Activated CD8-positive, alpha-beta memory T cell treated with anti-CD3 and anti-CD28 coated beads for 24 hours (primary cell): Measurements from ENCODE around the gene ADGRV1.
"Not testable (repeated sequence)": the region's sequence is repeated elsewhere in the genome, so short reads cannot be mapped to it uniquely, and the experiment has no call there.

Source experiments
- DNase-seq: peaks from one replicate; pipeline ENCODE4 v3.0.0-alpha.2; 2020

Gene ADGRV1

DNA sequence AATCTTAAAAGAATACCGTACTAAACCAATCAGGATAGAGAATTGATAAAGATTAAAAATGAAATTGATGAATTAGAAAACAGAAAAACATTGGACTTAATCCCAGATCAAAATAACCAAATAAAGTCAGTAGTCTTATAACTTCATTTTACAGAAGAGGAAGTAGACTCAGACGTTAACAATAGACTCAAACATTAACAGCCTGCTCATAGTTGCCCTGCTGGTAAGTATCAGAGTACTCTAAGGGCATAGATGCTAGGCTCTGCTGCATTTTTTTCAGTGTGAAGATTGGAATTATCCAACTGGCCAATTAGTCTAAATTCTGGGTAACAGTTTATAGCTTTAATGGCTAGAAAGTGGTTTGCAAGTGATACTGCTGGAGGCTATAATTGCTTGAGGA is 42.9 kb downstream of the ADGRV1 start:
- DNase-seq, result no peak

DNA sequence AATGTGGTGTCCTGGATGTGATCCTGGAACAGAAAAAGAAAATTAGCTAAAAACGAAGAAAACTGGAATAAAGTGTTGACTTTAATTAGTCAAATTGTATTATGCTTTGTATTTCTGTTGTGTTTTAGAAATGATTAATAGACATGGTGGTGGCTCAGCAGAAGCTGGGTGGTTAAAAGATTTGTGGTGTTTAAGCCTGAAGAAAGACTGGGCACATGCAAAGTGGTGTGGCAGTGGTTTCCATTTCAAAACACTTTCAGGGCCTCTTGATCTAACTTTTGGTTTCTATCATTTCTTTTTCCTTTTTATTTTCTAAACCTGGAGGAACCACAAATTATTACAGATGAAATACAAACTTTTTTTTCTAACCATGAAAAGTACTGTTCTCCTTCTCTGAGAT is 44.1 kb downstream of the ADGRV1 start:
- no peak for DNase-seq

DNA sequence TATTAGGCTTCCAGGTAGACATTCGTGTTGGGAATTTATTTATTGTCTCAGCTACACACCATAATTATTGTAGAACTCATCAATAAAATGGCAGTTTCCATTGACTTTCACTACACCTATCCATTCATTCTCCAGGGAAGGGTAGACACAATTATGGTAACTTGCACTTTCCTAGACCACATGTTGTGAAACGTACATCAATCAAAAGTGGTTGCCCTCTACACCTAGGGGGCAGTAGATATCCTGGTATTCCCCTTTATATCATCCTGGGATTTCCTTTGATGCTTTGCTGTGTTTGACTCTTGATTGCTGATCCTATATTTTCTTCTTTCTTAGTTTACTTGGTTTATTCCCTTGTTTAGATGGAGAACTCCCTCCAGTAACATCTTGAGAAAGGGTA is 47.9 kb downstream of the ADGRV1 start:
- DNase-seq, result no peak

DNA sequence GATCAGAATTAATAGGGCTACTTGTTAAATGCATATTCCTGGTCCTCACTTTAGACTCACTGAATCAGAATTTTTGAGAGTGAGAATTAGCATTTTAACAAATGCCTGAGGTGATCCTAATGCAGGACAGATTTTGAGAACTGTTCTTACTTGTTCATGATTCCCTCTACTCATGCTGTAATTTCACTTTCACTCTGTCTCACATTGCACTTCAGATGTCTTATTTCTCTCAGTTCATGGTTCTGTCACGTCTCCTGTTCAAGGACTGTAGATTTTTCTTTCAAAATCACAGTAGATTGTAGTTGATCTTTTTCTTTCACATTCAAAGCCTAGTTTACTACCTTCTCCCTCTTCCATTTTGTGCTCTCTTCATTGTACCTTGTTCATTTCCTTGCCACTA is 54.3 kb downstream of the ADGRV1 start:
- no peak for DNase-seq

DNA sequence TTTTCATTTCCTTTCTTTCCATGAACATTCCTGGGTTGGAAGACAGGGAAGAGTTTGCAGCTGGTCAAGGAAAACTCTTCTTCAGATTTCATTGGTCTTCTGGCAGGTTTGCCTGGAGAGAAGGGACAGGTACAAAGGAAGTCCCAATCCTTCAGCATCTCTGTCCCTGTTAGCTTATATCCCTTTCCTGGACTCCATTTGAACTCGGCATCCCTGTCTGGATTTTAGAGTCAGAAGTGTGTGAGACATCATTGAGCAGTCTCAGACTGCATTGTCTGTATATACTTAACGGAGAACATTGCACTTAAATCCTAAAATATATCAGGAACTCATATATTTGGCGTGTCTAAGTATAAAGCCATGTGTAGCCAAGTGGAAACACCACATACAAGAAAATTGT is 54.9 kb downstream of the ADGRV1 start:
- no peak for DNase-seq

DNA sequence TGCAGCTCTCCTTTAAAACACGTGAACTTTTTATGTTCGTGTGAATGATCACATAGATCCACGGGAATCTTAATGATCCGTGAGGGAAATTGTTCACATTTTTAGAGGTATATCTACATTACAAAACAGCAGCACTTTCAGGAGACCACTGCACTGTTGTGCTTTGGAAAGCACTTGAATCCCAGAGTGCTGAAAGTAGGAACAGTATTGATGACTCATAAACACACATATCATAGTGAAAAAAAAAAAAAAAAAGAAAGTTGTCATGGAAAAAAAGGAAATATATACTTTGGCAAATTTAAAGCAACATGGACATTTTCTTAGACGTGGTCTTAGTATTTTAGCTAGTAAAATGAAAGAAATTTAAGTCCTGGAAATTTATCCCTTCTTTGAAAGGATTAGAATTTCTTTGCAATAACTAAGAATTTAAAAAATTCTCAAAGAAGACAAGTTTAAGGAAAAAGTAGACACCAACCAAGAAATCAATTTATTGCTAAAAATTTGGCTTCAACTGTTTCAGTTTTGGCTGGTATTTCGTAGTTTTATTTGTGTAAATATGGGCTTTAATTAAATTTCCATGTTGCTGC is 55.4 kb downstream of the ADGRV1 start:
- DNase-seq, result no peak

DNA sequence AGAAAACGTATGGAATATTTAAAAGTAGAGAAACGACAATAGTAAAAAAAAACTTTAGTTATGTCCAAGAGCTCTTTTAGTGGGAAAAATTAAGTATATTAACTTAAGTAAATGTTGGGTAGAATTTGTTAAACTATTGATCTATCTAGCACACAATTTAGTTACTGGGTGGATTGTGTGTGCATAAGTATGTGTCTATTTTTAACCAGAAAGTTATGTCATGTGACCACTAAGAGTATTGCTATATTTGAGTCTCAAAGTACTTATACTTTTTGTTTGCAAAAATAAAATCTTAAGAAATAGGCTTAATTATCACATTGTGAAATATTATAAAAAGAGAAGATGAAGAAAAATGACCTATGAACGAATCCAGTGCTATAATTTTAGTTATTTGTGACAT is 56.8 kb downstream of the ADGRV1 start:
- no peak for DNase-seq

DNA sequence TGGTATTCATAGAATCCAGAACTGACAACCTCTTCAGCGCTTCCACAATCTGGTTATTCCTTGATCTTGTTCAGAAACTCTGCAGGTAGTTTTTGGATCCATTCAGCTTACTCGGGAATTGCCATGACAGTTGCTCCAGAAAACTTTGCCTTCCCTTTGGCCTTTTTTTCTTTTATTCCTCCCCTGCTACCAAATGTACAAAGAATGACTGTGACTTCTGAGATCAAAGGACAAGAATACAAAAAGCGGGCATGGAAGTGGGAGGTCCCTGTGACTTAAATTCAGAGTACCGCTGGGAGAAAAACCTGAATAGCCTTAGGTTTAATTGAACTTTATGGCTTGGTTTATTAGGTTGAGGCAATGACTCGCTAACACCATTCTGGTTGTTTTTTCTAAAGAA is 59.5 kb downstream of the ADGRV1 start:
- no peak for DNase-seq

DNA sequence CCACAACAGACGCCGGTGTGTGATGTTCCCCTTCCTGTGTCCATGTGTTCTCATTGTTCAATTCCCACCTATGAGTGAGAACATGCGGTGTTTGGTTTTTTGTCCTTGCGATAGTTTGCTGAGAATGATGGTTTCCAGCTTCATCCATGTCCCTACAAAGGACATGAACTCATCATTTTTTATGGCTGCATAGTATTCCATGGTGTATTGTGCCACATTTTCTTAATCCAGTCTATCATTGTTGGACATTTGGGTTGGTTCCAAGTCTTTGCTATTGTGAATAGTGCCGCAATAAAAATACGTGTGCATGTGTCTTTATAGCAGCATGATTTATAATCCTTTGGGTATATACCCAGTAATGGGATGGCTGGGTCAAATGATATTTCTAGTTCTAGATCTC is 61.2 kb downstream of the ADGRV1 start:
- DNase-seq, result not testable (repeated sequence)

DNA sequence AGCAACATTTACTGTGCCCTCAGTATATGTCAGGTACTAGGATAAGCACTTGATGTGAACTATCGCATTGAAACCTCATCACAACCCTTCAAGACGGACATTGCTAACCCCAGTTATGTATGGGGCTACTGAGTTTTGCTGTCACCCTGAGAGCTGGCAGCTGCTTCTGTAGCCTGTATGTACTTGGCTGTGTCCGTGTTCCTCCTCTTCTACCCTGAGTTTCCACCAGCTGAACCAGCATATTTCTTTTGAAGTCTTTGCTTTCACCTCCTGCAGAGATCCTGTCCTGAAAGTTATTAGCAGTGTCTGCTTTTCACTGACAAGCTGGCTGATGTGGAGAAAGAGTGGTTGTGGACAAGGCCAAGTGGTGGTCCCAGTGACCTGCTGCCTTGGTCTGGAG is 63.3 kb downstream of the ADGRV1 start:
- DNase-seq, result no peak

DNA sequence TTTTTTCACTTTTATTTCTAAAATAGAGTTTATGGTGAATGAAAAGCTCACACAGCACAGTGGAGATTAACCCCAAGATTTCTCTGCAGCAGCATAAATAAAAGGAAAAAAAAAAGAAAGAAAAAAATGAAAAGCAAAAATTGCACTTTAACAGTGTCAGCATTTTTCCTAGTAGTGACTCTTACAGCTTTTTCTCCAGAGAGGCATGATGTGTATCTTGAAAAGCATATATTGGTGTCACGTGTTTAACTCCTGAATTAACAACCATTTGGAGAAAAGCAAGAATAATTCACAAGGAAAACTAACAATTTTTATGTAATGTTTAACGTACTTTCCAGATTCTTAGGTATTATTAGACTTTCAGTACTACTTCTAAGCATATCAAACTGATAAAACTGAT is 67.9 kb downstream of the ADGRV1 start:
- no peak for DNase-seq

DNA sequence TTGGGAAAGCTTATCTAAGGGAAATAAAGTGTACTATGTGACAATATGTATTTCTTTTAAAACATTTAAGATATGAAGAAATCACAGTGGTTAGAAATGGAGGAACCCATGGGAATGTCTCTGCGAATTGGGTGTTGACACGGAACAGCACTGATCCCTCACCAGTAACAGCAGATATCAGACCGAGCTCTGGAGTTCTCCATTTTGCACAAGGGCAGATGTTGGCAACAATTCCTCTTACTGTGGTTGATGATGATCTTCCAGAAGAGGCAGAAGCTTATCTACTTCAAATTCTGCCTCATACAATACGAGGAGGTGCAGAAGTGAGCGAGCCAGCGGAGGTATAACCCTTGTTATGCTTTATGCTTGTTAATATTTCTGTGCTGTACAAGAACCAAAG is 69.9 kb downstream of the ADGRV1 start:
- no peak for DNase-seq

DNA sequence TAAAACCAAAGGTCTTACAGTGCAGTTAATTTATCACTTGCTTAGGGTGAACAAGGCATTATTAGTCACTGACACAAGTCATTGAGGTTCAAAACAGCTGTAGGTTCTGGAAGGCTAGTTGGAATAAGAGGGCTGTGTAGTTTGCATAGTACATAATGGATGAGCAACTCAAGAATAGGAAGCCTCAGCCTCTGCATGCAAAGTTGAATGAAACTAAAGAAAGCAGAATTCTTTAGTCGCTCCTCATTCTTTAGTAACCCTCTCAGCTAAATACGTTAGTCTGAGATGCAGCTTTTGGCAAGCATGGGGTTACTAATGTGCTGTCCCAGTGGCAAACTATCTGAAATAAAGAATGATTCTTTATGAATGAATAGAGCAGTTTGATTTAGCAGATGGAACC is 74.2 kb downstream of the ADGRV1 start:
- DNase-seq, result no peak

DNA sequence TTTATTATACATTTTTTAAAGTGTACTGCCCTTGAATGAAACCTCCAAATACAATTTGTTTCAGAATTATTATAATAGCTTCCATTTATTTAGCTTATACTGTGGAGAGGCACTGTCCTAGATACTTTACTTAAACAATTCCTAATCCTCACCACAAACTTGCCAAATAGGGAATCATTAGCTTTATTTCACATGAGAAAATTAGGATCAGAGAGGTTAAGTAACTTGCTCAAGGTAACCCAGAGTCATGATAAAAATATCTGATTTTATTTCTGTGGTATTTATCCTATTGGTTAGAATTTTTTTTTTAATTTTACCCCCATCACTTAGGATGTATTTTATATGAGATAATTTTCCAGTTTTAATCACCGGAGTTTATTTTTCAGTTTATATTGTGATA is 78.4 kb downstream of the ADGRV1 start:
- DNase-seq, result no peak

DNA sequence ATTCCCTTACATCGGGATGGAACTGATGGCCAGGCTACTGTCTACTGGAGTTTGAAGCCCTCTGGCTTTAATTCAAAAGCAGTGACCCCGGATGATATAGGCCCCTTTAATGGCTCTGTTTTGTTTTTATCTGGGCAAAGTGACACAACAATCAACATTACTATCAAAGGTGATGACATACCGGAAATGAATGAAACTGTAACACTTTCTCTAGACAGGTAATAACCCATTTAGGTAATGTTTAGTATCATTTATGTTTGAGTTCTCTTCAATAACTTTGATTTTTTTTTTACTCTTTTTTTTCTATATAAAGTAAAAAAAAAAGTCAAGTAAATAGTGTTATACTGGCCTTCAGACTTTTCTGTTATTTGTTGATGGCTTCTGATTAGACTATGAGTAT is 79.1 kb downstream of the ADGRV1 start:
- no peak for DNase-seq

DNA sequence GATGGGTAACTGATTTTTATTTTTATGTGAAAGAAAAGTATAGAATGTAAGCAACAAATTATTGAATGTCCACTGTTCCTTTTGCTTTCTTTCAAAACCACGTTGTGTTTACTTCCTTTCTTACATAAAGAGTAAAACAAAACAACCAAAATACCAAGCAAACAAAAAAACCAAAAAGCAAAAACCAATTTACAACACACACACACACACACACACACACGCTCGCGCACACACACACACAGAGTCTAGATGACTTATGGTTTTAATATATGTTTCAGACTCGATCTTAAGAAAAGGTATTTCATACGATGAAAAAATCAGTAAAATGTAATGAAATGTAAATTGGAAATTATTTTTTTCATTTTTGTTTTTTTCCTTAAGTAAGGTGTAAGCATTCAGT is 80.3 kb downstream of the ADGRV1 start:
- DNase-seq, result no peak

DNA sequence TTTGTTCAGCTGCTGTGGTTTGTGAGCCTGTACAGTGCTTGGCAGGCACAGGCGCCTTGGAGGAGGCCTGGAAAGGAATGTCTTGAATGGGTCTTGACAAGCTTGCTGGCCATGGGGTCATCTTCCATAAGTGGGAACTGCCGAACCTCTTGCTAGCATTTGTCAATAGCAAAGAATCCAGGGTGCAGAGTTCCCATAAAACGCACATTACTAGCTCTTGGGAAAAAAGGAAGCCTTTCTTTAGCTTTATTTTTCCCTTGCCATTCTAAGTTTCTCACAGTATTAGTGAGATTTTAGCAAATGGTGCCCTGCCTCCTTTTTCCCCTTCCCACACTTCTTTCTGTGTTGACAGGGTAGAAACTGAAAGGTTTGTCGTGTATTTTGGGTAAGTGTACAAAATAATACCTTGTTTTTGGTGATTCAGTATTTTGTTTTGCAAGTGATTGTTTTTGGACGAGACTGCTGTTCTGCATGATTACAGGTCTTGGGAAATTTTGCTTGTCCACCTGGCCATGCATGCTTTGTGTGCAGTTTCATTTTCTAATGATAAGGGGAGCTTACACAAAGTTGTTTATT is 82.0 kb downstream of the ADGRV1 start:
- no peak for DNase-seq

DNA sequence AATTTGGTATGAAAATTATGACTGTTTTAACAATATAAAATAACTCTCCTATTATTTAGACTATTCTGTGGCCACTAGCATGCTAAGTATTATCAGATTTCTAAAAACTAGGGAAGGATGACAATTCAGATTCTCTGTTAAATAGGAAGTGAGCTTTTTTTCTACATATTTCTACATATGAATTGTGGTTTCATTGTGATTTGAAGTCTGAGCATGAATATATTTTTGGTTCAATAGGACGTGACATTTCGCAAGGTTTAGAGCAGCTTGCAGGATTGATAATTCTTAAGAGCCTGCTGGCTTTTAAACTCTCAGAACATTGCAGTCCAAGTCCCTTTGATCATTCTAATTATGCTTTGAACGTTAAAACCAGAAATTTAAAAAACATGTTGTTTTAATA is 82.9 kb downstream of the ADGRV1 start:
- no peak for DNase-seq

DNA sequence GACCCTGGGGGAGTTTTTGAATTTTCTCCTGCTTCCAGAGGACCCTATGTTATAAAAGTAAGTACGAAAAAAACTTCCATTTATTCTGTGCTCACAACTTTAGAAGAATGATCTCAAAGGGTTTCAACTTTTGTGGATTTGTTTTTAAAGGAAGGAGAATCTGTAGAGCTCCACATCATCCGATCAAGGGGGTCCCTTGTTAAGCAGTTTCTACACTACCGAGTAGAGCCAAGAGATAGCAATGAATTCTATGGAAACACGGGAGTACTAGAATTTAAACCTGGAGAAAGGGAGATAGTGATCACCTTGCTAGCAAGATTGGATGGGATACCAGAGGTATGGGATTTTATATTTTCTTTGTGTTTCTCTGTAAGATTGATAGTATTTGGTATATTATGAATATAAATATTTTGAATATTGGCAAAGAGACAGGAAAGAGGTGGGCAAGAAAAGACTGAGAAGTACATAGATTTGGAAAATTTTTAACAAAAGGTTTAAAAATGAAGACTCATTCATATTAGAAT is 84.2 kb downstream of the ADGRV1 start:
- no peak for DNase-seq

DNA sequence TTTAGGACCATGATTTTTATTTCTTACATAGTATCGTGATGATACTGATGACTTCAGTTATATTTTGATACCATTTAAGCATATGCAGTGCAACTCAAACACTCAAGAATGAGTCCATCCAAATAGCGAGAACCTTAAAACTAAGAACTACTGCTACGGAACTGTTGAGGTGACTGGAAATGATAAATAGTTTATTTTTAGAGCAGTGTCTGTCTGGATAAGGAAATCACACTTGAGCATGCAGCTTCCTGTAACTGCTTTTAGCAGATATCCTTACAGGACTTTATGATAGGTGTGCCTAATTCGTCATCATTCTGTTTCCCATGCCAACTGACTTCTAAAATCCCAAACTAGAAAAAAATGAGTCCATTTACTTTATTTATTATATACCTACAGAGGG is 85.5 kb downstream of the ADGRV1 start:
- no peak for DNase-seq

DNA sequence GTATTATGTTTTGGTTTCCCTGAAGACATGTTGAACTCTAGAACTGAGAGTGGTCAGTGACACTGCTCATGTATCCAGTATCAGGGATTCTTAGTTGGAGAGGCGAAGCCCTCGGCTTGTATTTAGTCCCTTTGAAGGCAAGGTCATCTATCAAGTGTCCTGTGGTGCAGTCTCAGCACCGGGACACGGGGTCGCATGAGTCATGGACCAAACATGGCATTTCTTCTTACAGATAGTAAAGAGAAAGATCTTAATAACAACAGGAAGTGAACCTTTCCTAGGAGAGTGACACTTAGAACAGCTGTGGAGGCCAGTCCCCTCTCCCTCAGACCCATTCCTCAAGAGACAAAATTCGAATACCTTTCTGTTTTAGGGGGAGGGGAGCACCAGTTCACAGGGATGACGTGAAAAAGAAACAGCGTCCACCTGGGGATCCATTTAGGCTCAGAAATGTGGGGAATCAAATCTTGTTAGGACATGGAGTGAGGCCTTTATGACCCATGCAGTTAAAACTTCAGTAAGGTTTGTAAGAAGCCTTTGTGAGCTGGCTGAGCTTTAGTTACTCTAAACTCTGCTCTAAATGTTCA is 86.5 kb downstream of the ADGRV1 start:
- no peak for DNase-seq

DNA sequence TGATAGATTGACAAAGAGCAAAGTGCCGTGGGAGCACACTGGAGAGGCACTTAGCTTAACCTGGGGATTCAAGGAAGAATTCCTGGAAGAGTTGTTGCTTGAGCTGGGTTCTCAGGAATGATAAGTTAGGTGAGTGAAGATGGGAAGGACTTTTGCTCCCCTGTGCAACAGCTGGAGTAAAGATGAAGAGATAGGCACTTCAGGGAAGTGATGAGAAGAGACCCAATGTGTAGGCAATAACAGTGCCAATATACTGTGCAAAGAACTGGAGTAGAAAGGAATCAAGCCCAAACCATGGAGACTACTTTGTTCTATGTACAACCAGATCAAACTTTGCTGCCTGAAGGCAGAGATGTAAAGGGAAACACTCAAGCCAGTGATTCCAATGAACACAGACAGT is 92.2 kb downstream of the ADGRV1 start:
- no peak for DNase-seq

DNA sequence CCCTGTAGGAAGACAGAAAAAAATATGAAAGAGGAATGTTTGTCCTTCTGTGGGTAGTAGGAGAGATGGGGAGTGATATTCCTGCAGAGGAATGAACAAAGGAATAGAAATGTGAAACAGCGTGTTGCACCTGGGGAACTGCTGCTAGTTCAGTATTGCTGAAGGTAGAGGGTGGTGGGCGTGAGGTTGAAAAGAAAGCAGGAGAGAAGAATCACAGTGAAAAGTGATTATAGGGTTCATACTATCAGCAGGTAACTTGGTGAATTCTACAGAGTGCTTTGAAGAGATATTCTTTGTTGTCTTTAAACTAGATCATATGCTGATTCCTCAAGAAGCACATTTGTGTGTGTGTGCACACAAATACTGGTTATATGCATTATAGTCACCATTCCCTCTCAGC is 95.6 kb downstream of the ADGRV1 start:
- no peak for DNase-seq

DNA sequence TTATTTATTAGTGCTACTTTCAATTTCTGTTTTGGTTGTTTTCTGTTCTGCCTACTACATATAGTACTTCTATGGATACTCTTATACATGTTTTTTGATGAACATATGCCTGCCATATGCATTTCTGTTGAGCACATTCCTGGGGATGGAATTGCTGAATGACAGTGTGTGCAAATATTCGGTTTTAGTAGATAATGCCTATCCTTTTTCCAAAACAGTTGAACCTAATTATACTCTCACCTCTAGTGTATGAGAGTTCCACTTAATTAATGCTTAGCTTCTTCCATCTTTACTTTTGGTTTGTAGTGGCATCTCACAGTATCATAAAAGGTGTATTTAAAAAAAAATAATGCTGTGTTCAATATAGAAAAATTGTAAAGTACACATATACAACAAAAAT is 96.8 kb downstream of the ADGRV1 start:
- no peak for DNase-seq

DNA sequence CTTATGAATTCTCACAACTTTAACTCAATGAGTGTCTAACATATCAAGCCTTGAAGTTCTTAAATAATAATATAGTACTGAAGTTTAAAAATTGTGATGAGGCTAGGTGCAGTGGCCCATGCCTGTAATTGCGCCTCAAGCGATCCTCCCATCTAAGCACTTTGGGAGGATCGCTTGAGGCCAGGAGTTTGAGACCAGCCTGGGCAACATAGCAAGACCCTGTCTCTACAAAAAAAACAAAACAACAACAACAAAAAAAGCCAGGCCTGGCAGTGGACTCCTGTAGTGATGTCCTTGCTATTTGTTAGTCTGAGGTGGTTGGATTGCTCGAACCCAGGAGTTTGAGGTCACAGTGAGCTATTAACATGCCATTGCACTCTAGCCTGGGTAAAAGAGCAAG is 98.4 kb downstream of the ADGRV1 start:
- no peak for DNase-seq
